ENCODE results near the gene SPRN. TPM values are rescaled to one million over a fixed set of nuclear protein-coding genes. Genes with fewer than 3 reads are reported as not detected.
A peak's percentile ranks its signal among the peaks of the same experiment; 100 is the strongest.

SPRN gene
- total RNA-seq, 1 donor from 2014 or later = 0.06 TPM

GRCh38 chr10:133375357-133376115 is 48.9 kb downstream of the SPRN start:
- Mint-ChIP-seq H3K36me3 (peaks cover under 1% of the 10 kb centered on the region), H3K4me3 (peak overlapping the region; percentile 56), H3K27me3 (ENCODE audit: insufficient read depth, low read depth) (peaks cover 12% of the 10 kb centered on the region), H3K27ac (no peak overlapping the region), H3K4me1 (peaks cover 17% of the 10 kb centered on the region), H3K9me3 (no peaks in the 10 kb centered on the region)
- Histone ChIP-seq H3F3A (ENCODE audit: low read depth) (peaks cover 21% of the 10 kb centered on the region), H3K36me3 (no peaks in the 10 kb centered on the region), H4K20me1 (ENCODE audit: low read depth) (peaks cover 14% of the 10 kb centered on the region), H3K4me3 (no peak overlapping the region), H3K4me1 (peaks cover 11% of the 10 kb centered on the region), H2AFZ (replicated peaks) (no peak overlapping the region), H3K9me3 (ENCODE audit: low read depth) (no peaks in the 10 kb centered on the region), H3K27ac (no peak overlapping the region), H3K27me3 (peaks cover 63% of the 10 kb centered on the region), H3K4me2 (no peak overlapping the region), H3K9ac (no peak overlapping the region), H3K79me2 (ENCODE audit: low read depth) (peaks cover 16% of the 10 kb centered on the region)
- TF ChIP-seq, protein P1, sequence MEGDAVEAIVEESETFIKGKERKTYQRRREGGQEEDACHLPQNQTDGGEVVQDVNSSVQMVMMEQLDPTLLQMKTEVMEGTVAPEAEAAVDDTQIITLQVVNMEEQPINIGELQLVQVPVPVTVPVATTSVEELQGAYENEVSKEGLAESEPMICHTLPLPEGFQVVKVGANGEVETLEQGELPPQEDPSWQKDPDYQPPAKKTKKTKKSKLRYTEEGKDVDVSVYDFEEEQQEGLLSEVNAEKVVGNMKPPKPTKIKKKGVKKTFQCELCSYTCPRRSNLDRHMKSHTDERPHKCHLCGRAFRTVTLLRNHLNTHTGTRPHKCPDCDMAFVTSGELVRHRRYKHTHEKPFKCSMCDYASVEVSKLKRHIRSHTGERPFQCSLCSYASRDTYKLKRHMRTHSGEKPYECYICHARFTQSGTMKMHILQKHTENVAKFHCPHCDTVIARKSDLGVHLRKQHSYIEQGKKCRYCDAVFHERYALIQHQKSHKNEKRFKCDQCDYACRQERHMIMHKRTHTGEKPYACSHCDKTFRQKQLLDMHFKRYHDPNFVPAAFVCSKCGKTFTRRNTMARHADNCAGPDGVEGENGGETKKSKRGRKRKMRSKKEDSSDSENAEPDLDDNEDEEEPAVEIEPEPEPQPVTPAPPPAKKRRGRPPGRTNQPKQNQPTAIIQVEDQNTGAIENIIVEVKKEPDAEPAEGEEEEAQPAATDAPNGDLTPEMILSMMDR (IDR thresholded peaks at IDR 0.05) = no peak
- no peak for TF ChIP-seq EZH2 (IDR thresholded peaks at IDR 0.05)
- no peak for TF ChIP-seq EZH2phosphoT487 (IDR thresholded peaks at IDR 0.05)
- no peak for DNase-seq (ENCODE audit: low spot score)

- no peaks in the 10 kb centered on the region for H3K36me3 ChIP-seq
- peak within 1 kb of the TSS; percentile 97 for H3K4me3 ChIP-seq
- peaks cover 10% of the 10 kb centered on the region for H4K20me1 ChIP-seq (ENCODE audit: low read depth)
- Mint-ChIP-seq H3K9me3 (no peaks in the 10 kb centered on the region), H3K4me1 (peaks cover 17% of the 10 kb centered on the region), H3K4me3 (peak within 1 kb of the TSS; percentile 88), H3K36me3 (peaks cover 8% of the 10 kb centered on the region), H3K27me3 (ENCODE audit: insufficient read depth, low read depth) (peaks cover 12% of the 10 kb centered on the region), H3K27ac (peak within 1 kb of the TSS; percentile 87)
- TF ChIP-seq EZH2phosphoT487 (IDR thresholded peaks at IDR 0.05) = no peak
- TF ChIP-seq, protein P1 (IDR thresholded peaks at IDR 0.05) = no peak
- no peak for TF ChIP-seq EZH2 (IDR thresholded peaks at IDR 0.05)
- peaks cover 47% of the 10 kb centered on the region for H3K27me3 ChIP-seq
- H3K4me2 ChIP-seq = peak within 1 kb of the TSS; percentile 78
- H3F3A ChIP-seq (ENCODE audit: low read depth) = peaks cover 21% of the 10 kb centered on the region
- peak within 1 kb of the TSS; percentile 89 for H2AFZ ChIP-seq (replicated peaks)
- DNase-seq (ENCODE audit: low spot score) = peak; percentile 99
- no peak within 1 kb of the TSS for H3K27ac ChIP-seq
- peaks cover 7% of the 10 kb centered on the region for H3K4me1 ChIP-seq
- H3K79me2 ChIP-seq (ENCODE audit: low read depth) = peaks cover 16% of the 10 kb centered on the region
- no peaks in the 10 kb centered on the region for H3K9me3 ChIP-seq (ENCODE audit: low read depth)
- peak within 1 kb of the TSS; percentile 83 for H3K9ac ChIP-seq
These were observed 51.0 kb downstream of the SPRN start, which contains the start of gene ECHS1 for GRCh38 chr10:133373174-133374090. Gene ECHS1, minus strand, starts transcription at chr10:133373354. Its CDS starts 21 bp downstream, at chr10:133373333.

DNA sequence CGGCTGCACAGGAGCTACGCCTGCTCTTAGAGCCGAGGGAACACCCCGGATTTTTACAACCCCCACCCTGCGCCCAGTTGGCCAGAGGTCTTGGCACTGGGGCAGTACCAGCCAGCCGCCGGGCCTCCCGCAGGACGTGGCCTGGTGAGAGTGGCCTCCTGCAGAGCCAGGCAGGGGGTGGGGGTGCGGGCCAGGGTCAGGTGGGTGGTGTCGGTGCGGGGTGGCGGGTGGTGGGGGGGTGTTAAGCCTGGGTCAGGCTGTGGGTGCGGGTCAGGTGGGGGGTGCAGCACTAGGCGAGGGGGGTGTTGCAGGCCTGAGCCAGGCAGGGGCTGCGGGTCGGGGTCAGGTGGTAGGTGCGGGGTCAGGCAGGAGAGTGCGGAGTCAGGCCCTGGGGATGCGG is 51.9 kb downstream of the SPRN start:
- no peak overlapping the region for H3K27ac Mint-ChIP-seq
- peaks cover 7% of the 10 kb centered on the region for H3K4me1 ChIP-seq
- H3K9ac ChIP-seq = no peak overlapping the region
- H3K4me3 ChIP-seq = peak overlapping the region; percentile 97
- H4K20me1 ChIP-seq (ENCODE audit: low read depth) = peaks cover 10% of the 10 kb centered on the region
- H3K27me3 ChIP-seq = peaks cover 38% of the 10 kb centered on the region
- H3K36me3 ChIP-seq = no peaks in the 10 kb centered on the region
- TF ChIP-seq EZH2 (IDR thresholded peaks at IDR 0.05) = no peak
- no peak for TF ChIP-seq EZH2phosphoT487 (IDR thresholded peaks at IDR 0.05)
- TF ChIP-seq, protein P1 (IDR thresholded peaks at IDR 0.05) = no peak
- H3K9me3 ChIP-seq (ENCODE audit: low read depth) = no peaks in the 10 kb centered on the region
- H3K79me2 ChIP-seq (ENCODE audit: low read depth) = peaks cover 16% of the 10 kb centered on the region
- H3K4me1 Mint-ChIP-seq = peaks cover 17% of the 10 kb centered on the region
- peaks cover 12% of the 10 kb centered on the region for H3K36me3 Mint-ChIP-seq
- no peak overlapping the region for H2AFZ ChIP-seq (replicated peaks)
- no peaks in the 10 kb centered on the region for H3K9me3 Mint-ChIP-seq
- H3K27me3 Mint-ChIP-seq (ENCODE audit: insufficient read depth, low read depth) = peaks cover 11% of the 10 kb centered on the region
- peak overlapping the region; percentile 78 for H3K4me2 ChIP-seq
- peaks cover 21% of the 10 kb centered on the region for H3F3A ChIP-seq (ENCODE audit: low read depth)
- H3K27ac ChIP-seq = no peak overlapping the region
- DNase-seq (ENCODE audit: low spot score) = no peak
- H3K4me3 Mint-ChIP-seq = peak overlapping the region; percentile 84

Small RNAs within 50 kb of the gene (microRNA-seq; reads per million reads assigned to microRNA genes)
- 1.6 reads per million for gene MIR3944

Small RNAs within 50 kb of the gene (small RNA-seq; reads per million reads assigned to genes)
- gene AL360181.4 (not detected), gene MIR3944 (not detected)

Other genes starting within 250 kb of the SPRN start
- not detected in 2 replicates for gene UTF1, start 194.4 kb downstream of the SPRN start, total RNA-seq (ENCODE audit: low replicate concordance)
- gene VENTX, start 186.8 kb downstream of the SPRN start, total RNA-seq (ENCODE audit: low replicate concordance) = 1.0 TPM in 1 of 2 replicates, not detected in the other
- 3.2 and 3.3 TPM in 2 replicates for gene ADAM8, start 147.8 kb downstream of the SPRN start, total RNA-seq (ENCODE audit: low replicate concordance)
- gene TUBGCP2, start 115.8 kb downstream of the SPRN start, total RNA-seq (ENCODE audit: low replicate concordance) = 54.8 and 55.4 TPM in 2 replicates
- gene ZNF511, start 115.7 kb downstream of the SPRN start, total RNA-seq (ENCODE audit: low replicate concordance) = 34.4 and 44.4 TPM in 2 replicates
- 1.6 TPM in 1 of 2 replicates, not detected in the other for gene CALY, start 87.7 kb downstream of the SPRN start, total RNA-seq (ENCODE audit: low replicate concordance)
- gene PRAP1, start 77.3 kb downstream of the SPRN start, total RNA-seq (ENCODE audit: low replicate concordance) = 0.62 TPM in 1 of 2 replicates, not detected in the other
- 9.3 and 20.5 TPM in 2 replicates for gene FUOM, start 66.6 kb downstream of the SPRN start, total RNA-seq (ENCODE audit: low replicate concordance)
- gene ECHS1, start 51.3 kb downstream of the SPRN start, total RNA-seq (ENCODE audit: low replicate concordance) = 77.4 and 91.9 TPM in 2 replicates
- 4.6 and 8.2 TPM in 2 replicates for gene PAOX, start 45.4 kb downstream of the SPRN start, total RNA-seq (ENCODE audit: low replicate concordance)
- gene MTG1, start 30.5 kb downstream of the SPRN start, total RNA-seq (ENCODE audit: low replicate concordance) = 28.0 and 28.8 TPM in 2 replicates
- 0.49 and 1.1 TPM in 2 replicates for gene SCART1, start 29.3 kb upstream of the SPRN start, total RNA-seq (ENCODE audit: low replicate concordance)
- gene CYP2E1, start 102.7 kb upstream of the SPRN start, total RNA-seq (ENCODE audit: low replicate concordance) = 0.36 and 0.50 TPM in 2 replicates
- not detected in 2 replicates for gene SYCE1, start 141.0 kb upstream of the SPRN start, total RNA-seq (ENCODE audit: low replicate concordance)
- gene FRG2B, start 202.2 kb upstream of the SPRN start, total RNA-seq (ENCODE audit: low replicate concordance) = not detected in 2 replicates

Measured in neural progenitor cell (in vitro differentiated cells).